GM12872 (cell line): ENCODE measurements around the gene HSPB2.

Experiments
- TF ChIP-seq, protein P1 (sequence below): IDR thresholded peaks from 3 replicates; pipeline ENCODE4 v1.5.1; 2011; ENCODE audit warnings: low read depth, mild to moderate bottlenecking, low read length, moderate library complexity; ENCODE audit not compliant: insufficient read depth

HSPB2 gene

DNA sequence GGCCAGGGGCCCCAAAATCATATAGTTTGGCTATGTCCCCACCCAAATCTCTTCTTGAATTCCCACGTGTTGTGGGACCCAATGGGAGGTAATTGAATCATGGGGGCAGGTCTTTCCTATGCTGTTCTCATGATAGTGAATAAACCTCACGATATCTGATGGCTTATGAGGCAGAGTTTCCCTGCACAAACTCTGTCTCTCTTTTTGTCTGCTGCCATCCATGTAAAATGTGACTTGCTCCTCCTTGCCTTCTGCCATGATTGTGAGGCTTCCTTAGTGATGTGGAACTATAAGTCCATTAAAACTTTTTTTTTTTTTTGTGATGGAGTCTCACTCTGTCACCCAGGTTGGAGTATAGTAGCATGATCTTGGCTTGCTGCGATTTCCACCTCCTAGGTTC is 39.0 kb downstream of the HSPB2 start:
- TF ChIP-seq, protein P1, sequence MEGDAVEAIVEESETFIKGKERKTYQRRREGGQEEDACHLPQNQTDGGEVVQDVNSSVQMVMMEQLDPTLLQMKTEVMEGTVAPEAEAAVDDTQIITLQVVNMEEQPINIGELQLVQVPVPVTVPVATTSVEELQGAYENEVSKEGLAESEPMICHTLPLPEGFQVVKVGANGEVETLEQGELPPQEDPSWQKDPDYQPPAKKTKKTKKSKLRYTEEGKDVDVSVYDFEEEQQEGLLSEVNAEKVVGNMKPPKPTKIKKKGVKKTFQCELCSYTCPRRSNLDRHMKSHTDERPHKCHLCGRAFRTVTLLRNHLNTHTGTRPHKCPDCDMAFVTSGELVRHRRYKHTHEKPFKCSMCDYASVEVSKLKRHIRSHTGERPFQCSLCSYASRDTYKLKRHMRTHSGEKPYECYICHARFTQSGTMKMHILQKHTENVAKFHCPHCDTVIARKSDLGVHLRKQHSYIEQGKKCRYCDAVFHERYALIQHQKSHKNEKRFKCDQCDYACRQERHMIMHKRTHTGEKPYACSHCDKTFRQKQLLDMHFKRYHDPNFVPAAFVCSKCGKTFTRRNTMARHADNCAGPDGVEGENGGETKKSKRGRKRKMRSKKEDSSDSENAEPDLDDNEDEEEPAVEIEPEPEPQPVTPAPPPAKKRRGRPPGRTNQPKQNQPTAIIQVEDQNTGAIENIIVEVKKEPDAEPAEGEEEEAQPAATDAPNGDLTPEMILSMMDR = no peak

DNA sequence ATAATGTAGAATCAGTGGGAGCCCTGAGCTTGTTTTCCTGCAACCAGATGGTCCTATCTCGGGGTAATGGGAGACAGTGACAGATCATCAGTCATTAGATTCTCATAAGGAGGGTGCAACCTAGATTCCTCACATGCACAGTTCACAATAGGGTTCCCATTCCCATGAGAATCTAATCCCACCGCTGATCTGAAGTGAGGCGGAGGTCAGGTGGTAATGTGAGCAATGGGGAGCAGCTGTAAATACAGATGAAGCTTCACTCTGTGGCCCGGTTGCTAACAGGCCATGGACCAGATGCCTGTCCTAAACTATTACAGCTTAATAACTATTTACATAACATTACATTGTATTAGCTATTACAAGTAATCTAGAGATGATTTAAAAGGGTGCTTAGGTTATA is 41.6 kb downstream of the HSPB2 start:
- TF ChIP-seq, protein P1 = no peak

DNA sequence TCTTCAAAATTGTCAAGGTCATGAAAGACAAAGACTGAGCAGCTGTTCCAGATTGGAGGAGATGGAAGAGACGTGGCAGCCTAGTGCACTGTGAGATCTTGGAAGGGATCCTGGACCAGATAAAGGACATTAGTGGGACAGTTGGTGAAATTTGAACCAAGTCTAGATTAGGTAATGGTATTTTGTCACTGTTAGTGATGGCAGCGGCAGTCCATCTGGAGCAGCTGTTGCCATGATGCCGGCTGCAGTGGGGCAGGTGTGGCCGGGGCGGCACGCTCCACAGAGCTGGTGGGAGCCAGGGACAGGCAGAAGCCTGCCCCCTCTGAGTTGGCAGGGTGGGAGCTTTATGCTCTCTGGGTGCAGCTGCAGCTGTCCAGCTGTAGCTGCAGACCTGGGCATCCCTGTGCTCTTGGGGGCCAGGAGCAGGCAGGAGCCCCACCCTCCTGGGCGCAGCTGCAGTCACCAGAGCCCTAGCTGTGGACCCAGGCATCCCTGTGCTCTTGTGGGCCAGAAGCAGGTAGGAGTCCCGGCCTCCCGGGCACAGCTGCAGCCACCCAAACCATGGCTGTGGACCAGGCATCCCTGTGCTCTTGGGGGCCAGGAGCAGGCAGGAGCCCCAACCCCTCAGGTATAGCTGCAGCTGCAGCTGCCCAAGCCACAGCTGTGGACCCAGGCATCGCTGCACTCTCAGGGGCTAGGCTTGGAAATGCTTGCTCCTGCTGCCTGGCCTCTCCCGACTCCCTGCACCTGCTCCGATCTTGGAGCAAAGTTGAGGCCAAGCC is 45.3 kb downstream of the HSPB2 start:
- TF ChIP-seq, protein P1 = no peak

DNA sequence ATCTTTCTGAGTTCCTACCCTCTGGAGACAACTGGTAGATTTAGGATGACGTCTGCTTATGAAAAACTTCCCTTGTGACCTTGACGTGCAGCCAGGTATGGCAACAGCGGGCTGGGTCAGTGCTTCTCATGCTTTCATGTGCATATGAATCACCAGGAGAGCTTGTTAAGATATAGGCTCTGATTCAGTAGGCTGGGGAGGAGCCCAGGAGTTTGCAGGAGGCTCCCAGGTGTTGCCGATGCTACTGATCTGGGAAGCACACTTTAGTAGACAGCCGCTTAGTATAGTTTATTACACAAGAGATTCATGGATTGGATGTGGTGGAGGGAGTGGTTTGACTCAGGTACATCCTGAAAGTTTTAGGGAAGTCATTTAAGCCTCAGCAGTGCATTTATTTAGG is 48.4 kb downstream of the HSPB2 start:
- TF ChIP-seq, protein P1 = no peak

DNA sequence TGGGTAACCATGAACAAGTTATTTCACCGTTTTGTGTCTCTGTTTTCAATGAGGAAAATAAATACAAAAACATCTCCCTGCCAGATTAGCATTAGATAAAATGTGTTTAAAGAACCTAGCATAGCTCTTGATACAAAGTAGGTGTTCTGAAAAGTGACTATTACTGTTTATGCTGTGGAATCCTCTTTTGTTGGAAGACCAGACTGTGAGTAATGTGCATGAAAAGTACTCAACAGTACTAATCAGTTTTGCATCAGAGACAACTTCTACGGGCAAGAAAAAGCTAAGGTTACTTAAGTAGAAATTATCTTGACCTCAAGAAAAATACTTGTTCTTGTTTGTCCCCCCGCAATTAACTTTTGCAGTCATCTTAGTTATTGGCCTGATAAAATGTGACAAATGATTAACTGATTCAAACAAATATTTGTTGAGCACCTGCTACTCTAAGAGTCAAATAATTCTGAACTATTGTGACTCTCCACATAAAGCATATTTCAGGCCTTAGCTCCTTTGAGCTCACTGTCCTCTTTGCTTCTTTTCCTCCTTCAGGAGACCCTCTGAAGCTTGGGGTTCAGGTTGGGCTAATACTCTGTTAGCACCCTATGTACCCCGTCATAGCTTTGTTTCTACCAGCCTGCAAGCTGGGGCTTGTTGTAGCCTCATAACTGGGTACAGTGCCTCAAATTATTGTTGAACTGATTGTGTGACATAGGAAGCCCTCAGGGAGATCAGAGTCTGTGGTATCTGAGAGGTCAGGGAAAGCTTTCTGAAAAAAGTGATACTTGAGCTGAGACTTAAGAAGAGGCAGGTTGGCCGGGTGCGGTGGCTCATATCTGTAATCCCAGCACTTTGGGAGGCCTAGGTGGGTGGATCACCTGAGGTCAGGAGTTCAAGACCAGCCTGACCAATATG is 49.1 kb downstream of the HSPB2 start:
- TF ChIP-seq, protein P1 = no peak
